Measurements from ENCODE around the gene PDE6H.

PDE6H gene

DNA sequence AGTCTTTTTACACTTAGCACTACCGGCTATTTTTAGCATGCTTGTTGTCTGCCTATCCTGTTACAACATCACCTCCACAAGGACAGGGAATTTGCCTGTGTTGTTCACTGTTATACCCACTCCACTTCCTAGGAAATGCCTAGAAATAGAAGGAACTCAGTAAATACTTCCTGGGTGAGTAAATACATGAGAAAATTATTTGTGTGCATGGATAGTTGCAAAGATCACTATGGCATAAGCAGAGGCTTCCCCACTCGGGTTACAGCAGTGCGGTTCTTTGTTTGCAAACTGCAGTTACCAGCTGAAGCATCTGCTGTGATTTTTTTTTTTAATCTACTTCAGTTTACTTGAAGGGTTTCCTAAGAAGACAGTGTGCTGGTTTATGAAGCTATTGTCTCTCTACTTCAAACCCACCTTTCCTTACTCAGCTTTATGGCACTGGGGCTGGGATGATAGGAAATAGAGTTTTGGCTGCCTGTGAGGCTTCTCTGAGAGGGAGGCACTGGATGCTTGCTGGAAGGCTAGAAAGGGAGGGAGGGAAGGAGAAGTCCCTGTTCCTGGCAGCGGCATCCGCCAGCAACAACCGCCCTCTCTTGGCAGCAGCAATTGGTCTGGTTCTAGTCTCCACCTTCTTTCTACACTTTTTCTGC lies 29.0 kb downstream of the PDE6H start:
- DNase-seq (ENCODE audit: low read depth in 2 of 2), result no peak

DNA sequence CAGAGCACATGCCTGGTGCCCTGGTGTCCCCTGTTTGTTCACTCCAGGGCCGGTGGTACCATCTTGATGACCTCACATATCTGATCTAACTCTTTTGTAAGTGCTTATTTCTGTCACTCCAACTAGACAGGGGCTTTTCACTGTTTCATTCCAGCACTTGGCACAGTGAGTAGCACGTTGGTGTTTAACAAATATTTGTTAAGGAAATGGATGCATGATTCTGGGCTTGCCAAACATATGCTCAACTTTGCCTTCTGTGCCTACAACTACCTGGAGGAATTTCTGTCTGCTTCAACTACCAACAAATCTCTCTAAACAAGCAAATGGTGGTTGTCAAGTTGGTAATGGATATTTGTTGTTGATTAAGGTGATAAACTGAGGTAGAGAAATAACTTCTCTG lies 31.6 kb downstream of the PDE6H start:
- no peak for DNase-seq (ENCODE audit: low read depth in 2 of 2)

DNA sequence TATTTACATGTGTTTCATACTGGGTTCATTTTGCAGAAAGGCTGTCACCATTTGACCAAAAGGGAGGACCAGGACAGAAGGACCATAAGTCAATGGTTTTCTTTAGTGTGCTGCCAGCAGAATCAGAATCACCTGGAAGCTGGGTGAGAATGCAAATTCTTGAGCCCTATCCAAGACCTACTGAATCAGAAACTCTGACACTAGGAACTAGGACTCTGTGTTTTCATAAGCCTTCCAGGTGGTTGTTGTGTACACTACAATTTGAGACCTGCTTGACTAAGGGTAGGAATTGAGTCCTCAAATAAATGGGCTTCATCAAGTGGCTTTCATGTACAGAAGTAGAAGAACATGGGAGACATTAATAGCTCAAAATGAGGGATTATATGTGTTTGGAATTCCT lies 32.2 kb downstream of the PDE6H start:
- no peak for DNase-seq (ENCODE audit: low read depth in 2 of 2)

DNA sequence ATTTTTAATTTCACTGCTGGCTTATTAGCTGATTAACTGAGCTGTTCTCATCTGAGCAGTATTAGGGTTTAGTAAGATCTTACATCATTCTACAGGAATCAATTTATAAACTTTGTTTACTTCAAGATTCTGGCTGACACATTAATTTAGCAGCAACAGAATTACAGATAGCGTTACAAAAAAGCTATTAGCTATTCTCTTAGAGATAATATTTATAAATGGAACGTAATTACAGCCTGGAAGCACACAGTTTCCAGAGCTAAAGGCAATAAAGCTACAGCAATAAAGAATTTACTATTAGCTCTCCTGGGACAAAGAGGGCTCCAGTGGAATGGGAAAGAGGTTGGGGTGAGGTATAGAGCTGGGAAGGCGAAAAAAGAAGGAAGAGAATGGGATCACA lies 34.7 kb downstream of the PDE6H start:
- no peak for DNase-seq (ENCODE audit: low read depth in 2 of 2)

DNA sequence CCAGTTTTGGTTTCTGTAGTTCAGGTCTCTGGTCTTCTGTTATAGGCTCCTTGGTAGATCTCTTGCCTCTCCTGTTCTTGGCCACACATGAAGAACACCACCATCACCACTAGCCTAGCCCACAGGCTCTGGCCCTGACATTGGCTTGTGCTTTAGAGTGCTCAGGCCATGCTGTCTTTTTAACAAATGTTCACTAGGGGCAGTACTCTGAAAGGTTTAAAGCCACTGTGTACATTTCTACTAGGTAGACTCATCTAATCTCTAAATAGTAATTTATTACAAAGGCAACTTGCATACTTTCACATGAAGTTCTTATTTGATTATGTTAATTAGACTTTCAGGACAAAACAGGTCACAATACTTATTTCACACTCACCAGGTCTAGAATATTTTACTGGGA lies 38.3 kb downstream of the PDE6H start:
- no peak for DNase-seq (ENCODE audit: low read depth in 2 of 2)

DNA sequence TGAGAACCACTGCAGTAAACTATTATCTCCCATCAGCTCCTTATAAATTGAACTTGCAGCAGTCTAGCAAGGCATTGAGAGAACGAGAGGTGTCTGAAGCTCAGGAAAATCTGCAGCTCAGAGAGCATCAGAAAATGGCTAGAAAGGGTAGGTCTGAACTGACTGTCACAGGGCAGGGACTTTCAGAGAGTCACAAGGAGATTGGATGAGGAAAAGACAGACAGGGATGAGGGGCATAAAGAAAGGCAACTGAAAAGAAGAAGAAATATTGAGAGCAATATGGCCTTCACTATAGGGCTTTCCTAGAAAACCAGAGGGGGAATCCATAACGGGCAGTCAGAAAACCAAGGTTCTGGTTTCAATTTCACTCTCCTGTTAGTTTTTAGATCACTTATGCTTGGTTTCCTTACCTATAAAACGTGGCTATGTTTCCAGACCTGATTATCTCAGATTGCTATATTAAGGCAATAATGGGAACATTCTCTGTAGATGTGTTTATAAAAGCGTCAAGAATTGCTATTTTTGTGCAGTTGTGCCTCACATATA lies 40.9 kb downstream of the PDE6H start:
- DNase-seq (ENCODE audit: low read depth in 2 of 2), result no peak

DNA sequence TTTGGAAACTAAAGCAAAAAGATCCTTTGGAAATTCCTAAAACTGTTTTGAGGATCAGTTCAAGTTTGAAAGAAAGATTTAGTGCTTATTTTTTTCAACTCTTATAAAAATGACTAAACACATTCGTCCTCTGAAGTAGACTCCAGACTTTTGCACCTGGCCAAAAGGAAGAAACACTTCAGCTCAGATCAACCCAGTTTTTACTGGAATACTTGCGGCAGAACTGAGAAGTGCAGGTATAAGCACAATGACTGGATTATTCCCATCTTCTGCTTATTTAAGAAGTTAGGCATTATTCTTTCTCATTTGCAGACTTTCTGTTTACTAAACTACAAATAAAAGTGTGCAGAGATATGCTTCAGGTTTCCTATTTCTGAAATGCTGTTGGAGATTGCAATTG lies 41.9 kb downstream of the PDE6H start:
- DNase-seq (ENCODE audit: low read depth in 2 of 2), result no peak

DNA sequence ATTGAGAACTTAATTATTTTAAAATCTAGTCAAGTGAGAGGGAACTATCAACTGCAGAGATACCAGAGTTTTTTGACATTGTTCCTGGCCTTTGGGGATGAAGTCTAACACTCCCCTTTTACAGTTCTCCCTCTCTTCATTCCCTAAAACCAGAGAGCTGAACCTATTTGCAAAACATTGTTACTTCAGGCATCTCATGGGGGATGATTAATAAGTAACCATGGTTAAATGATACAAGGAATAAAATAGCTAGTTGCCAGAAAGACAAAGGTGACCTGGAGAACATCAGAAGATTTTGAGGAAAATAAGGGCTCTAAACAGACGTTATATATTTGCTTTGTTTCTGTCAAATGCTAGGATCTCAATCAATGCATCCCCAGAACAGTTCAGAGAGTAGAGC lies 42.3 kb downstream of the PDE6H start:
- no peak for DNase-seq (ENCODE audit: low read depth in 2 of 2)

DNA sequence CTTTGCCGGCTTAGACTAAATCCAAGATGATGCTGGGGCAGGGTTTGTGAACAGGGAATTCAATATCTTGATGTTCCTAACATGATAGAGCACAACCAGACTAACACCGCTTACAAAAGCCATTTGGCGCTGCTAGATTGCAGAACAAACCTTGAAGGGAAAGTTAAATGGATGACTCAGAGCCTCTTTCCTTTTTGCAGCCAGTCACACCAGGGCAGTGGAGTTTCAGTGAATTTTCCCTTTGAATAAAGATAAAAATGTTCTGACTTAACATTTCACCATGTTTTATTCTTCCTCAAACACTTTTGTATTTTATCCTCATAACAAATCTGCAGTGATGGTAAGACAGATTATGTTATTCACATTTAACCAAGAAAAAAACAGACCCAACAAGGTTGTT lies 47.3 kb downstream of the PDE6H start:
- no peak for DNase-seq (ENCODE audit: low read depth in 2 of 2)

All from stimulated activated CD4-positive, alpha-beta T cell treated with anti-CD3 and anti-CD28 coated beads, Interleukin-12 subunit alpha, Interleukin-12 subunit beta, amount 100 ng/mL, for 24 hours (primary cell).